AG04449 (cell line): ENCODE measurements around the gene TNS1.

ENCODE experiments used
- CTCF ChIA-PET: fragments of 350-600 bp; formaldehyde crosslinking; extraction: SDS; loops from one replicate; lab custom pipeline; 2021; ENCODE audit warnings: antibody characterized with exemption; lab: Yijun Ruan, JAX
- POLR2A ChIA-PET: fragments of 400-600, 350-600 bp; formaldehyde crosslinking; extraction: SDS; loops from one replicate; lab custom pipeline; 2020; ENCODE audit warnings: antibody characterized with exemption, inconsistent platforms; lab: Yijun Ruan, JAX
- DNase-seq: peaks from one replicate; pipeline ENCODE4 v3.0.0-alpha.2; 2010; ENCODE audit warnings: low read depth, low spot score
- H3K4me3 ChIP-seq: 2 replicates; pipeline ENCODE4 v1.5.1; 2011; ENCODE audit warnings: low read depth, mild to moderate bottlenecking, control low read depth, low read length
- TF ChIP-seq, protein P1 (sequence below): IDR thresholded peaks from one replicate; pipeline ENCODE4 v1.5.1; 2011; ENCODE audit warnings: mild to moderate bottlenecking, moderate library complexity, low read length, control low read depth, inconsistent platforms; ENCODE audit not compliant: insufficient read depth; ENCODE audit errors: missing control alignments

The TNS1 gene

DNA sequence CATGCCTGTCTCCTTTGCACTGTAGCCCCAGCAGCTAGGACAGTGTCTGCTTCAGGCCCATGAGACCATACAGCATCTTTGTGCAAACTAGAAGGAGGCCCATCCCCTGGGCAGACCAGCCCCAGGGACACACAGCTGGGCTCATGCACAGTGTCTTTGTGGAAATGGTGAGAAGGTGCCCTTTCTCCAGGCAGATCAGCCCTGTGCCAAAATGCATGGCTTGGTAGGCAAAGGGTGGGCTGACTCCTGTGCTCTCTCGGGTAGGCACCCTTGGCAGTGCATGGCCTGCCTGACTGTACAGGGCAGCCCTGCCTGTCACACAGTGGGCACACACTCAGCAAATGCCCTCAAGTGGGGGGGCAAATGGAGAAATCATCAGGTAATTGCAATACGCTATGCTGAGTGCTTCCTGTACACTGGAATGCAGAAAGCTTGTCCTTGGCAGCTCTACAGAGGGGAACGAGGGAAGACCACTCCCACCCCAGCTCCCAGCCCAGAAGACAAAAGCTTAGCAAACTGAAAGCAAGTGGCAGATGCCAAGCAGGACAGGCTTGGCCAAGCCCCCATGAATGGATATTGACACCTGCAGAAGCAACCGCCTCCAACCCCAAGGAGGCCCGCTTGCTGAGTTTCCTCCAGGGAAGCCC, 21.6 kb downstream of the TNS1 start:
- no peak for DNase-seq
- TF ChIP-seq, protein P1, sequence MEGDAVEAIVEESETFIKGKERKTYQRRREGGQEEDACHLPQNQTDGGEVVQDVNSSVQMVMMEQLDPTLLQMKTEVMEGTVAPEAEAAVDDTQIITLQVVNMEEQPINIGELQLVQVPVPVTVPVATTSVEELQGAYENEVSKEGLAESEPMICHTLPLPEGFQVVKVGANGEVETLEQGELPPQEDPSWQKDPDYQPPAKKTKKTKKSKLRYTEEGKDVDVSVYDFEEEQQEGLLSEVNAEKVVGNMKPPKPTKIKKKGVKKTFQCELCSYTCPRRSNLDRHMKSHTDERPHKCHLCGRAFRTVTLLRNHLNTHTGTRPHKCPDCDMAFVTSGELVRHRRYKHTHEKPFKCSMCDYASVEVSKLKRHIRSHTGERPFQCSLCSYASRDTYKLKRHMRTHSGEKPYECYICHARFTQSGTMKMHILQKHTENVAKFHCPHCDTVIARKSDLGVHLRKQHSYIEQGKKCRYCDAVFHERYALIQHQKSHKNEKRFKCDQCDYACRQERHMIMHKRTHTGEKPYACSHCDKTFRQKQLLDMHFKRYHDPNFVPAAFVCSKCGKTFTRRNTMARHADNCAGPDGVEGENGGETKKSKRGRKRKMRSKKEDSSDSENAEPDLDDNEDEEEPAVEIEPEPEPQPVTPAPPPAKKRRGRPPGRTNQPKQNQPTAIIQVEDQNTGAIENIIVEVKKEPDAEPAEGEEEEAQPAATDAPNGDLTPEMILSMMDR = no peak
- ChIA-PET POLR2A (interaction anchor here (1.2 kb wide), 1 partner anchor 43 kb away, joined by 4 read pairs; no protein-coding TSS in a partner anchor), CTCF (interaction anchor here (0.6 to 20.8 kb wide), 6 partner anchors 8 to 195 kb away, joined by 3 to 436 read pairs (median 5); no protein-coding TSS in a partner anchor)
- no peak overlapping the region for H3K4me3 ChIP-seq

DNA sequence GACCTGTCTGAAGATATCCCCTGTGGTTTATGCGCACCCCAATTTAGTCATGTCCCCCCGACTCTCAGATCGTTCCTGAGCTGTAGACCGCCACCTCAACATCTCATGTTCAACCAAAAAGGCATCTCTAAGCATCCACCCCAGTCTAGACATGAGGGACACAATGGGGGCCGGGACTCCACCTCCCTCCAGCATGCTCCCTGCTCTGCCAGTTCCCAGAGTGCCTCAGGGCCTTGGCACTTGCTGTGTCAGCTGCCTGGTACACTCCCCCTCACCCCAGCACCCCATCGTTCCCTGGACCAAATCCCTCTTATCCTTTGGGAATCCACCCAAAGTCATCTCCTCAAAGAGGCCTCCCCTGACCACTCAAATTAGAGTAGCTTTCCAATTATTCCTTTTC, 22.2 kb downstream of the TNS1 start:
- ChIA-PET POLR2A (interaction anchor here (1.2 kb wide), 1 partner anchor 42 kb away, joined by 4 read pairs; no protein-coding TSS in a partner anchor), CTCF (interaction anchor here (0.6 to 20.8 kb wide), 6 partner anchors 9 to 195 kb away, joined by 3 to 436 read pairs (median 7); no protein-coding TSS in a partner anchor)
- H3K4me3 ChIP-seq = no peak overlapping the region
- TF ChIP-seq, protein P1 = no peak
- no peak for DNase-seq

- H3K4me3 ChIP-seq = no peak overlapping the region
- no peak for DNase-seq
- CTCF ChIA-PET = interaction anchor here (1.7 to 20.8 kb wide), 4 partner anchors 10 to 191 kb away, joined by 6 to 436 read pairs (median 45); no protein-coding TSS in a partner anchor
- TF ChIP-seq, protein P1 = no peak
- POLR2A ChIA-PET = interaction anchor here (1.2 kb wide), 2 partner anchors 14 to 42 kb away, joined by 4 read pairs; no protein-coding TSS in a partner anchor
Measured at GRCh38 chr2:217980036-217980435, 22.8 kb downstream of the TNS1 start.

DNA sequence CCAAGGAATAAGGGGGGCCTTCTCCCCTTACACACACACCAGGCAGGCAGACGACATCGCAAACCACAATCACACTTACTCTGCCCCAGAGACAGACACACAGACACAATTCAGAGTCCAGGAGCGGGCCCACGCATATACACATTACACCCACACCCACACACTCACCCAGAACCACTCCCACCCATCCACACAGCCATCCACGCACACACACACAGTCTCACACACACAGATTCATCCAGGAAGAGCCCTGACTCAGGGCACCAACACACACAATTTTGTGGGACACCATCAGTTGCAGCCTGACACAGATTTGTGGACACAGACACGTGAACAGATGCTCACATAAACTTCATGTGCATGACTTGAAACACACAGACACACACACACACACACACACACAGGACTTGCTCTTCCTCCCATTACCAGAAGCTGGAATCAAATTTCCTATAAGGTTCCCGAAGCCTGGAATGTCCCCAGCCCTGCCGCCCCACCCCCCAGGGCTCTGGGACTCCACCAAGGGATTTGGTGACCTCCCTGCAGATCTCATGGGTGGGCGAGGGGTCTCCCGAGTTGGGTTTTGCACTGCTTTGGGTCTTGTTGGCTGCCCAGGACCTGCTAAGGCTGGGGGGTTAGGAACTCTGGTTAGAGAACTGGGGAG, 23.5 kb downstream of the TNS1 start:
- ChIA-PET POLR2A (interaction anchor here (1.2 kb wide), 1 partner anchor 13 kb away, joined by 4 read pairs; no protein-coding TSS in a partner anchor), CTCF (interaction anchor here (0.6 to 20.8 kb wide), 6 partner anchors 11 to 259 kb away, joined by 3 to 436 read pairs (median 7); no protein-coding TSS in a partner anchor)
- DNase-seq = no peak
- H3K4me3 ChIP-seq = no peak overlapping the region
- TF ChIP-seq, protein P1 = no peak

DNA sequence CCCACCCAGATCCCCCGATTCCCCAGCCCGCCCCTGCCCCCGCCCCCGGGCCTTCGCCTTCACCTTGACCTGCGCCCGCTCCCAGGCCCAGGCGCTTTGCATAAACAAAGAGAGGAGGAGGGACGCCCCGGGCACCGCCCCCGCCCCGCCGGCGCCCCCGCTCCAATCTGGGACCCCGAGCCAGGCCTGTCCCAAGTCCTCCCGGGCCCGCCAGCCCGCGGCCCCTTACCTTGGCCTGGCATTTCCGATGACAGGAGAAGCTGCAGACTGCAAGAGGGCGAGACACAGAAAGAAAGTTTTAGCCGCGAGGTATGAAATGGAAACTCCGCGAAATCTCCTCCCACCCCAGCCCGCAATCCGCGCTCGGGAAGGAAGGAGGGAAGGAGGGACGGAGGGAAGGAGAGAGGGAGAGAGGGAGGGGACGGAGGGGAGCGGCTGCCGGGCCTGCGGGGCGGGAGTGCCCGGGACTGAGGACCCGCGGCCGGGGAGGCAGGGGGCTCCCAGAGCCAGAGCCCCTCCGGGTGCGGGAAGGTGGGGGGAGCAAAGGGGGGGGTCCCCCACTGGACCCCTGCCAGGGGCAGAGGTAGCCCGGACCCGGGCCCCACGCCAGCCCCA, 24.2 kb downstream of the TNS1 start:
- TF ChIP-seq, protein P1 = no peak
- no peak overlapping the region for H3K4me3 ChIP-seq
- DNase-seq = no peak
- ChIA-PET CTCF (interaction anchor here (0.6 to 20.8 kb wide), 6 partner anchors 9 to 259 kb away, joined by 3 to 436 read pairs (median 5); no protein-coding TSS in a partner anchor), POLR2A (interaction anchor here (0.7 kb wide), 1 partner anchor 13 kb away, joined by 3 read pairs; no protein-coding TSS in a partner anchor)
